Upper lobe of left lung (tissue), 4 donors: ENCODE measurements around the gene JAK3.

Source experiments
- POLR2A ChIP-seq, 4 donors: fragments of 450-650 bp; IDR thresholded peaks; one replicate each; pipeline ENCODE4 v1.5.1; 2016 to 2017; ENCODE audit warnings: antibody characterized with exemption in 4 of 4, mild to moderate bottlenecking in 2 of 4
- TF ChIP-seq, protein P1 (sequence below), 6 experiments: fragments of 450-650 bp in 4 of 6; fragments of 200-600 bp in 2 of 6; sonication (generic) in 2 of 6; IDR thresholded peaks; one replicate each; pipeline ENCODE4 v1.5.1; 2016 to 2019; ENCODE audit warnings: antibody characterized with exemption in 6 of 6

DNA sequence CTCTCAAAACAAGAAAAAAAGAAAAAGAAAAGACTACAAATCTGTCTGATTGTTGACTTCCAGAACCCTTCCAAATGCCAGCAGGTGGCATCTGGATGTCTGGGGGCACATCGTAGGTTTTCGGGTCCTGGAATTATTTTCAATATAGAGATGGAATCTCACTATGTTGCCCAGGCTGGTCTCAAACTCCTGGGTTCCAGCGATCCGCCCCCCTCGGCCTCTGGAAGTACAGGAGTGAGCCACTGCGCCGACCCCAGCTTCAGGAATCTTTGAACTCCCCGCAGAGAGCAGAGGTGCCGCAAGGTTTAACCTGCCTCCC lies 53.4 kb downstream of the JAK3 start:
- TF ChIP-seq, protein P1, sequence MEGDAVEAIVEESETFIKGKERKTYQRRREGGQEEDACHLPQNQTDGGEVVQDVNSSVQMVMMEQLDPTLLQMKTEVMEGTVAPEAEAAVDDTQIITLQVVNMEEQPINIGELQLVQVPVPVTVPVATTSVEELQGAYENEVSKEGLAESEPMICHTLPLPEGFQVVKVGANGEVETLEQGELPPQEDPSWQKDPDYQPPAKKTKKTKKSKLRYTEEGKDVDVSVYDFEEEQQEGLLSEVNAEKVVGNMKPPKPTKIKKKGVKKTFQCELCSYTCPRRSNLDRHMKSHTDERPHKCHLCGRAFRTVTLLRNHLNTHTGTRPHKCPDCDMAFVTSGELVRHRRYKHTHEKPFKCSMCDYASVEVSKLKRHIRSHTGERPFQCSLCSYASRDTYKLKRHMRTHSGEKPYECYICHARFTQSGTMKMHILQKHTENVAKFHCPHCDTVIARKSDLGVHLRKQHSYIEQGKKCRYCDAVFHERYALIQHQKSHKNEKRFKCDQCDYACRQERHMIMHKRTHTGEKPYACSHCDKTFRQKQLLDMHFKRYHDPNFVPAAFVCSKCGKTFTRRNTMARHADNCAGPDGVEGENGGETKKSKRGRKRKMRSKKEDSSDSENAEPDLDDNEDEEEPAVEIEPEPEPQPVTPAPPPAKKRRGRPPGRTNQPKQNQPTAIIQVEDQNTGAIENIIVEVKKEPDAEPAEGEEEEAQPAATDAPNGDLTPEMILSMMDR (IDR thresholded peaks at IDR 0.05), result no peak
- TF ChIP-seq POLR2A (IDR thresholded peaks at IDR 0.05), result no peak
